IPS-20b (cell line): Measurements from ENCODE around the gene SLCO1B3.
"Not testable (repeated sequence)": the region's sequence is repeated elsewhere in the genome, so short reads cannot be mapped to it uniquely, and the experiment has no call there.

Experiments
- H3K27ac ChIP-seq: one replicate; pipeline ENCODE4 v1.5.1; 2013; ENCODE audit warnings: low read length
- H3K27me3 ChIP-seq: 2 replicates; pipeline ENCODE4 v1.6.1; 2013; ENCODE audit warnings: mild to moderate bottlenecking, low read length, inconsistent platforms; ENCODE audit not compliant: insufficient read depth
- H3K36me3 ChIP-seq: 2 replicates; pipeline ENCODE4 v1.6.1; 2013; ENCODE audit warnings: low read depth, mild to moderate bottlenecking, inconsistent platforms, low read length, moderate library complexity; ENCODE audit not compliant: insufficient read depth
- H3K4me1 ChIP-seq: 2 replicates; pipeline ENCODE4 v1.6.1; 2013; ENCODE audit warnings: mild to moderate bottlenecking, control low read depth, inconsistent platforms, low read length, moderate library complexity; ENCODE audit not compliant: insufficient read depth
- H3K4me3 ChIP-seq: 2 replicates; pipeline ENCODE4 v1.5.1; 2013; ENCODE audit warnings: mild to moderate bottlenecking, low read length, inconsistent platforms
- H3K9ac ChIP-seq: 2 replicates; pipeline ENCODE4 v1.6.1; 2013; ENCODE audit warnings: low read depth, mild to moderate bottlenecking, inconsistent platforms, low read length, moderate library complexity
- H3K9me3 ChIP-seq: 2 replicates; pipeline ENCODE4 v1.6.1; 2013; ENCODE audit warnings: mild to moderate bottlenecking, low read depth, low read length, inconsistent platforms; ENCODE audit not compliant: insufficient read depth

The SLCO1B3 gene

GRCh38 chr12:20810487-20810886 is at the start of gene SLCO1B3:
Gene SLCO1B3, plus strand, starts transcription at chr12:20810705. Its CDS starts 5,034 bp downstream, at chr12:20815739.
- H3K9me3 ChIP-seq, result no peaks in the 10 kb centered on the region
- H3K4me3 ChIP-seq, result no peak within 1 kb of the TSS
- H3K27ac ChIP-seq, result no peak within 1 kb of the TSS
- no peaks in the 10 kb centered on the region for H3K36me3 ChIP-seq
- no peak within 1 kb of the TSS for H3K9ac ChIP-seq
- no peaks in the 10 kb centered on the region for H3K27me3 ChIP-seq
- no peaks in the 10 kb centered on the region for H3K4me1 ChIP-seq

- H3K27ac ChIP-seq, result no peak overlapping the region
- H3K27me3 ChIP-seq, result no peaks in the 10 kb centered on the region
- H3K9me3 ChIP-seq, result no peaks in the 10 kb centered on the region
- H3K4me1 ChIP-seq, result no peaks in the 10 kb centered on the region
- no peaks in the 10 kb centered on the region for H3K36me3 ChIP-seq
- H3K9ac ChIP-seq, result no peak overlapping the region
- H3K4me3 ChIP-seq, result no peak overlapping the region
These were observed 33.1 kb upstream of the SLCO1B3 start for GRCh38 chr12:20777420-20777819.

GRCh38 chr12:20778969-20779368 is 31.5 kb upstream of the SLCO1B3 start:
- Histone ChIP-seq H3K36me3 (no peaks in the 10 kb centered on the region), H3K9me3 (no peaks in the 10 kb centered on the region), H3K4me1 (no peaks in the 10 kb centered on the region), H3K4me3 (no peak overlapping the region), H3K27me3 (no peaks in the 10 kb centered on the region), H3K27ac (no peak overlapping the region), H3K9ac (no peak overlapping the region)

- H3K36me3 ChIP-seq, H3K4me1 ChIP-seq, H3K4me3 ChIP-seq, H3K9me3 ChIP-seq, H3K27me3 ChIP-seq, H3K27ac ChIP-seq, H3K9ac ChIP-seq: not testable (repeated sequence)
These were observed 30.5 kb upstream of the SLCO1B3 start for GRCh38 chr12:20779971-20780370.

- not testable (repeated sequence) for H3K9ac ChIP-seq, H3K4me1 ChIP-seq, H3K27me3 ChIP-seq, H3K4me3 ChIP-seq, H3K36me3 ChIP-seq, H3K27ac ChIP-seq, H3K9me3 ChIP-seq
These were observed 26.6 kb upstream of the SLCO1B3 start for GRCh38 chr12:20783796-20784357.

- Histone ChIP-seq H3K27me3 (no peaks in the 10 kb centered on the region), H3K9me3 (peaks cover 12% of the 10 kb centered on the region; the same call in 1 of the 2 replicates), H3K27ac (no peak overlapping the region), H3K4me1 (no peaks in the 10 kb centered on the region), H3K9ac (no peak overlapping the region), H3K4me3 (no peak overlapping the region), H3K36me3 (no peaks in the 10 kb centered on the region)
These were observed 17.5 kb upstream of the SLCO1B3 start for GRCh38 chr12:20792971-20793370.

GRCh38 chr12:20798554-20798953 is 12.0 kb upstream of the SLCO1B3 start:
- Histone ChIP-seq H3K27ac (no peak overlapping the region), H3K9me3 (no peaks in the 10 kb centered on the region; the same call in 1 of the 2 replicates), H3K4me3 (no peak overlapping the region), H3K27me3 (no peaks in the 10 kb centered on the region), H3K9ac (no peak overlapping the region), H3K4me1 (no peaks in the 10 kb centered on the region), H3K36me3 (no peaks in the 10 kb centered on the region)

GRCh38 chr12:20800160-20800559 is 10.3 kb upstream of the SLCO1B3 start:
- Histone ChIP-seq H3K4me3 (no peak overlapping the region), H3K4me1 (no peaks in the 10 kb centered on the region), H3K9me3 (no peaks in the 10 kb centered on the region), H3K36me3 (no peaks in the 10 kb centered on the region), H3K9ac (no peak overlapping the region), H3K27ac (no peak overlapping the region), H3K27me3 (no peaks in the 10 kb centered on the region)

GRCh38 chr12:20801035-20801434 is 9.5 kb upstream of the SLCO1B3 start:
- H3K36me3 ChIP-seq, result no peaks in the 10 kb centered on the region
- no peak overlapping the region for H3K9ac ChIP-seq
- no peak overlapping the region for H3K4me3 ChIP-seq
- no peaks in the 10 kb centered on the region for H3K9me3 ChIP-seq
- H3K27ac ChIP-seq, result no peak overlapping the region
- H3K27me3 ChIP-seq, result no peaks in the 10 kb centered on the region
- no peaks in the 10 kb centered on the region for H3K4me1 ChIP-seq

GRCh38 chr12:20805921-20806320 is 4.6 kb upstream of the SLCO1B3 start:
- Histone ChIP-seq H3K27me3 (no peaks in the 10 kb centered on the region), H3K36me3 (no peaks in the 10 kb centered on the region), H3K4me1 (no peaks in the 10 kb centered on the region), H3K9ac (no peak overlapping the region), H3K27ac (no peak overlapping the region), H3K4me3 (no peak overlapping the region), H3K9me3 (no peaks in the 10 kb centered on the region)

GRCh38 chr12:20807192-20808080 is 3.1 kb upstream of the SLCO1B3 start:
- H3K9ac ChIP-seq, result no peak overlapping the region
- H3K27ac ChIP-seq, result no peak overlapping the region
- no peaks in the 10 kb centered on the region for H3K27me3 ChIP-seq

GRCh38 chr12:20808521-20808920 is 2.0 kb upstream of the SLCO1B3 start:
- Histone ChIP-seq H3K4me3 (no peak overlapping the region), H3K9me3 (no peaks in the 10 kb centered on the region), H3K36me3 (no peaks in the 10 kb centered on the region), H3K27ac (no peak overlapping the region), H3K27me3 (no peaks in the 10 kb centered on the region), H3K4me1 (no peaks in the 10 kb centered on the region), H3K9ac (no peak overlapping the region)

More at GRCh38 chr12:20807192-20808080, 3.1 kb upstream of the SLCO1B3 start:
- Histone ChIP-seq H3K4me1 (no peaks in the 10 kb centered on the region), H3K36me3 (no peaks in the 10 kb centered on the region), H3K4me3 (no peak overlapping the region), H3K9me3 (no peaks in the 10 kb centered on the region)
